A549 (cell line): ENCODE measurements around the gene SCRN1. TPM values are rescaled to one million over a fixed set of nuclear protein-coding genes. Genes with fewer than 3 reads are reported as not detected.

Experiments
- ATAC-seq, 2 experiments: fragments of 200-7000 bp in 1 of 2; fragments of >200 bp in 1 of 2; cut with Nextera tagmentation in 1 of 2; cut with Tn5 transposase in 1 of 2; 3 replicates each; pipeline versions ENCODE4 v1.8.0 to v1.9.1; 2018 to 2020; ENCODE audit warnings: mild to moderate bottlenecking in 1 of 2, moderate library complexity in 1 of 2
- CTCF ChIA-PET: fragments of 300-600 bp; sonication (Branson Sonifier 250); formaldehyde crosslinking; extraction: SDS; loops from one replicate; lab custom pipeline; 2021; ENCODE audit warnings: antibody characterized with exemption, inconsistent platforms; lab: Yijun Ruan, JAX
- POLR2A ChIA-PET: fragments of 350-600 bp; formaldehyde crosslinking; extraction: SDS; loops from one replicate; lab custom pipeline; 2021; ENCODE audit warnings: antibody characterized with exemption, inconsistent platforms; lab: Yijun Ruan, JAX
- DNase-seq, 2 experiments: peaks; one replicate each; pipeline versions ENCODE4 v3.0.0 to v3.0.0-alpha.2; 2011 to 2016; ENCODE audit warnings: low read depth in 1 of 2, low spot score in 1 of 2
- FAIRE-seq: peaks from 2 replicates; lab custom pipeline; 2011; peaks lifted over from hg19 to GRCh38; lab: Jason Lieb, UNC
- H3K27ac ChIP-seq, 2 experiments: fragments of >200 bp; sonication (Bioruptor Twin); formaldehyde crosslinking; 3 replicates each; pipeline ENCODE4 v1.5.1; 2016 to 2017
- H3K4me1 ChIP-seq: fragments of >200 bp; sonication (Bioruptor Twin); formaldehyde crosslinking; 3 replicates; pipeline ENCODE4 v1.6.1; 2016
- H3K4me2 ChIP-seq: fragments of >200 bp; sonication (Bioruptor Twin); formaldehyde crosslinking; 3 replicates; pipeline ENCODE4 v1.6.1; 2016
- H3K4me3 ChIP-seq: fragments of >200 bp; sonication (Bioruptor Twin); formaldehyde crosslinking; 3 replicates; pipeline ENCODE4 v1.5.1; 2016
- H3K9me3 ChIP-seq: fragments of >200 bp; sonication (Bioruptor Twin); formaldehyde crosslinking; 3 replicates; pipeline ENCODE4 v1.6.1; 2016
- CBX8 ChIP-seq: fragments of 200-600 bp; sonication (generic); IDR thresholded peaks from 2 replicates; pipeline ENCODE4 v1.6.1; 2016
- CEBPB ChIP-seq, 2 experiments: fragments of >200 bp in 1 of 2; sonication (Bioruptor Twin) in 1 of 2; formaldehyde crosslinking in 1 of 2; IDR thresholded peaks; 2 replicates each; pipeline ENCODE4 v1.6.1; 2012 to 2016
- CHD2 ChIP-seq: fragments of 150-350 bp; IDR thresholded peaks from 2 replicates; pipeline ENCODE4 v1.6.1; 2014; ENCODE audit warnings: low read length; ENCODE audit not compliant: partially characterized antibody
- EHF ChIP-seq: fragments of 250-450 bp; sonication (Bioruptor Pico); IDR thresholded peaks from 2 replicates; pipeline ENCODE4 v1.5.0; 2020; ENCODE audit warnings: mild to moderate bottlenecking
- EHMT2 ChIP-seq: fragments of 200-600 bp; sonication (generic); IDR thresholded peaks from 2 replicates; pipeline ENCODE4 v1.6.1; 2016; ENCODE audit warnings: antibody characterized with exemption, low read depth, mild to moderate bottlenecking, moderate library complexity
- ESRRA ChIP-seq: fragments of 150-350 bp; IDR thresholded peaks from 2 replicates; pipeline ENCODE4 v1.6.1; 2014; ENCODE audit warnings: mild to moderate bottlenecking, low read length, borderline replicate concordance
- FOSB ChIP-seq: fragments of 250-450 bp; sonication (Bioruptor Pico); IDR thresholded peaks from 2 replicates; pipeline ENCODE4 v1.5.0; 2020; ENCODE audit warnings: mild to moderate bottlenecking, moderate library complexity
- FOSL2 ChIP-seq, 2 experiments: fragments of 450-650 bp in 1 of 2; fragments of >200 bp in 1 of 2; sonication (Bioruptor Twin) in 1 of 2; formaldehyde crosslinking; IDR thresholded peaks; 2 replicates each; pipeline versions ENCODE4 v1.5.0 to v1.6.1; 2016 to 2020; ENCODE audit warnings: mild to moderate bottlenecking in 1 of 2, moderate library complexity in 1 of 2
- GATA3 ChIP-seq: IDR thresholded peaks from 2 replicates; pipeline ENCODE4 v1.6.1; 2012; ENCODE audit warnings: borderline replicate concordance
- HEYL ChIP-seq: fragments of 250-450 bp; sonication (Bioruptor Pico); IDR thresholded peaks from 2 replicates; pipeline ENCODE4 v1.8.0; 2021; ENCODE audit warnings: mild to moderate bottlenecking, moderate library complexity
- HOXA7 ChIP-seq: fragments of 250-450 bp; sonication (Bioruptor Pico); IDR thresholded peaks from 2 replicates; pipeline ENCODE4 v1.5.0; 2020; ENCODE audit warnings: mild to moderate bottlenecking, moderate library complexity
- HOXB13 ChIP-seq: fragments of 250-450 bp; sonication (Bioruptor Pico); IDR thresholded peaks from 2 replicates; pipeline ENCODE4 v1.5.0; 2020; ENCODE audit warnings: low read depth, mild to moderate bottlenecking, moderate library complexity
- JUNB ChIP-seq: fragments of >200 bp; sonication (Bioruptor Twin); formaldehyde crosslinking; IDR thresholded peaks from 2 replicates; pipeline ENCODE4 v1.6.1; 2016
- MAFK ChIP-seq: fragments of 450-650 bp; IDR thresholded peaks from 2 replicates; pipeline ENCODE4 v1.6.1; 2014; ENCODE audit not compliant: partially characterized antibody
- PBX3 ChIP-seq: IDR thresholded peaks from 2 replicates; pipeline ENCODE4 v1.6.1; 2012
- PHF8 ChIP-seq: fragments of 200-600 bp; sonication (generic); IDR thresholded peaks from 2 replicates; pipeline ENCODE4 v1.6.1; 2016; ENCODE audit warnings: low read depth, mild to moderate bottlenecking, antibody characterized with exemption, moderate library complexity, borderline replicate concordance
- POLR2A ChIP-seq: IDR thresholded peaks from 2 replicates; pipeline ENCODE4 v1.6.1; 2012; ENCODE audit warnings: mild to moderate bottlenecking, low read length
- POLR2AphosphoS2 ChIP-seq: conservative IDR thresholded peaks from 2 replicates; pipeline ENCODE4 v1.6.1; 2012; ENCODE audit warnings: low read length, improper control_type of control experiment, inconsistent platforms
- RAD21 ChIP-seq, 2 experiments: fragments of >200 bp in 1 of 2; sonication (Bioruptor Twin) in 1 of 2; formaldehyde crosslinking in 1 of 2; IDR thresholded peaks in 1 of 2; conservative IDR thresholded peaks in 1 of 2; 2 replicates in 1 of 2; 3 replicates in 1 of 2; pipeline ENCODE4 v1.6.1; 2012 to 2018; ENCODE audit warnings: inconsistent platforms in 1 of 2
- RCOR1 ChIP-seq: fragments of 150-350 bp; IDR thresholded peaks from 2 replicates; pipeline ENCODE4 v1.6.1; 2014; ENCODE audit warnings: antibody characterized with exemption, low read length, low read depth
- RNF2 ChIP-seq: fragments of 200-600 bp; sonication (generic); IDR thresholded peaks from 2 replicates; pipeline ENCODE4 v1.6.1; 2016; ENCODE audit warnings: low read depth, mild to moderate bottlenecking, antibody characterized with exemption, moderate library complexity, borderline replicate concordance
- SREBF2 ChIP-seq: fragments of 450-650 bp; IDR thresholded peaks from 2 replicates; pipeline ENCODE4 v1.6.1; 2014; ENCODE audit warnings: mild to moderate bottlenecking, moderate library complexity
- TFCP2L1 ChIP-seq: fragments of 250-450 bp; sonication (Bioruptor Pico); IDR thresholded peaks from 2 replicates; pipeline ENCODE4 v1.5.0; 2021; ENCODE audit warnings: mild to moderate bottlenecking
- ZSCAN20 ChIP-seq: fragments of 250-450 bp; sonication (Bioruptor Pico); IDR thresholded peaks from 2 replicates; pipeline ENCODE4 v1.8.0; 2022; ENCODE audit warnings: mild to moderate bottlenecking, moderate library complexity
- WGBS: methylation state at CpG from one replicate; pipeline ENCODE4 v1.1.6; 2017; ENCODE audit errors: missing lambda C conversion rate; 5-methylcytosine and 5-hydroxymethylcytosine counted together
- polyA plus RNA-seq, 4 experiments: library from polyadenylated mRNA; depleted of rRNA in 3 of 4; stranded (reverse); fragments of >200 nt; fragmentation: RNase III in 1 of 4; extraction: RNeasy Plus Mini Kit Qiagen cat#74134 plus additional on column Dnase treatment in 1 of 4; gene quantifications; 2 replicates in 3 of 4; 3 replicates in 1 of 4; pipeline ENCODE4 v1.2.3, GENCODE V29; 2011 to 2017
- TF ChIP-seq, protein P1 (sequence below): fragments of >200 bp; sonication (Bioruptor Twin); formaldehyde crosslinking; IDR thresholded peaks from 2 replicates; pipeline ENCODE4 v1.6.1; 2016

Gene SCRN1
- polyA plus RNA-seq, 2 of the 4 experiments (the other 2 are of a cell fraction), result 49.7 to 88.9 TPM

DNA sequence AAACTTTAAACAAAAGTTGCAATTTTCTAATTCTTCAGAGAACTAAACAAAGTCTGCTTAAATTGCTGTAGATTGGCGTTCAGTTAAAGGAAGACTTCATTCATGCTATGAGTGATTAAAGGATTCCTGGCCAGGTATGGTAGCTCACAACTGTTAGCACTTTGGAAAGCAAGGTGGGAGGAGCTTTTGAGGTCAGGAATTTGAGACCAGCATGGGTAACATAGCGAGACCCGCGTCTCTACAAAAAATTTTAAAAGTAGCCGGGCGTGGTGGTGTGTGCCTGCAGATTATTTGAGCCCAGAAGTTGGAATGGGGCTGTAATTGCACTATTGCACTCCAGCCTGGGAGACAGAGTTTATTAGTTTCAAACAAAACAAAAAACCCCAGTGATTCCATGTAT is 13.5 kb upstream of the SCRN1 start:
- ChIA-PET CTCF (interaction anchor here (1.2 to 1.6 kb wide), 2 partner anchors 16 to 52 kb away, joined by 3 read pairs; no protein-coding TSS in a partner anchor), POLR2A (interaction anchor here (0.7 kb wide), 1 partner anchor 117 kb away, joined by 3 read pairs; no protein-coding TSS in a partner anchor)
- DNase-seq (no peak), FAIRE-seq (no peak), ATAC-seq (no peak)
- Histone ChIP-seq H3K4me3 (no peak overlapping the region), H3K4me2 (no peak overlapping the region), H3K27ac (no peak overlapping the region), H3K4me1 (no peaks in the 10 kb centered on the region), H3K9me3 (no peaks in the 10 kb centered on the region)
- TF ChIP-seq POLR2A (no peak), PHF8 (no peak), HEYL (CRISPR knock-in tag) (no peak), EHMT2 (no peak), JUNB (no peak), POLR2AphosphoS2 (no peak), SREBF2 (no peak), HOXA7 (CRISPR knock-in tag) (no peak), ZSCAN20 (CRISPR knock-in tag) (no peak), MAFK (no peak), ESRRA (no peak), RNF2 (no peak), FOSB (CRISPR knock-in tag) (no peak), PBX3 (no peak)
- TF ChIP-seq, protein P1, sequence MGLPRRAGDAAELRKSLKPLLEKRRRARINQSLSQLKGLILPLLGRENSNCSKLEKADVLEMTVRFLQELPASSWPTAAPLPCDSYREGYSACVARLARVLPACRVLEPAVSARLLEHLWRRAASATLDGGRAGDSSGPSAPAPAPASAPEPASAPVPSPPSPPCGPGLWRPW, result no peak
- WGBS, result 87% methylated on average over 6 of the region's 6 CpGs

- Histone ChIP-seq H3K4me1 (no peaks in the 10 kb centered on the region), H3K4me3 (no peak overlapping the region), H3K4me2 (no peak overlapping the region), H3K9me3 (no peaks in the 10 kb centered on the region), H3K27ac (no peak overlapping the region)
- POLR2A ChIA-PET, result no interaction called here
- CTCF ChIA-PET, result interaction anchor here (1.1 to 1.6 kb wide), 2 partner anchors 11 to 17 kb away, joined by 3 read pairs; no protein-coding TSS in a partner anchor
- TF ChIP-seq CEBPB (IDR thresholded peaks at IDR 0.05), result peak; percentile 42 to 46; a peak in 2 of 4 replicates
- no peak for TF ChIP-seq RCOR1
- no peak for TF ChIP-seq RAD21 (conservative IDR thresholded peaks at IDR 0.05 in 1 of 2, IDR thresholded peaks at IDR 0.05 in 1 of 2)
- no peak for TF ChIP-seq HOXB13
- TF ChIP-seq GATA3, result no peak
- ATAC-seq (no peak), DNase-seq (no peak), FAIRE-seq (no peak)
- 91% methylated on average over 2 of the region's 2 CpGs for WGBS
Measured at GRCh38 chr7:30001998-30002397, 12.4 kb upstream of the SCRN1 start.

- no peaks in the 10 kb centered on the region for H3K4me1 ChIP-seq
- no peak overlapping the region for H3K27ac ChIP-seq
- FAIRE-seq, result no peak
- ChIA-PET CTCF (no interaction called here), POLR2A (no interaction called here)
- H3K4me3 ChIP-seq, result no peak overlapping the region
- H3K4me2 ChIP-seq, result no peak overlapping the region
- DNase-seq, result no peak
- no peak for ATAC-seq
- peaks cover 19% of the 10 kb centered on the region for H3K9me3 ChIP-seq
- TF ChIP-seq TFCP2L1 (CRISPR knock-in tag) (no peak), ZSCAN20 (CRISPR knock-in tag) (no peak), SREBF2 (no peak), CHD2 (no peak), EHF (CRISPR knock-in tag) (no peak), CBX8 (no peak), MAFK (peak; percentile 94), FOSL2 (IDR thresholded peaks at IDR 0.05) (no peak), FOSL2 (CRISPR knock-in tag; IDR thresholded peaks at IDR 0.05) (no peak)
Measured at GRCh38 chr7:29998489-29998888, 8.9 kb upstream of the SCRN1 start.
